ENCODE results near the gene ALKBH8.

DNA sequence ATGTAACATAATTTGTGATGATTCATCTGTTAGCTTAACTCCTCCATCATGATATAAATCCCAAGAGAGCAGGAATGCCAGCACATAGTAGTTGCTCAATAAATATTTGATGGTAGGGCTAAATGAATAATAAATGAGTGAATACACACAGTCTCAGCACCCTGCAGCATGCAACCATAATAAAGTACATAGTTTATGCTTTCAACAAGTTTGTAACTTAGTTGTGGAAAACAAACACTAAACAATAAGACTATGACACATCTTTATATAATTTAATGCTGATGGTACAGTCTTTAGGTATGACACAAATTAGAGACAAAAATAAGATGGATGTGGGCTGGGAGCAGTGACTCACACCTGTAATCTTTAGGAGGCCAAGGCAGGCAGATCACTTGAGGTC lies 3.8 kb downstream of the ALKBH8 start:
- no peak for TF ChIP-seq POLR2A (IDR thresholded peaks at IDR 0.05)
- TF ChIP-seq, protein P1, sequence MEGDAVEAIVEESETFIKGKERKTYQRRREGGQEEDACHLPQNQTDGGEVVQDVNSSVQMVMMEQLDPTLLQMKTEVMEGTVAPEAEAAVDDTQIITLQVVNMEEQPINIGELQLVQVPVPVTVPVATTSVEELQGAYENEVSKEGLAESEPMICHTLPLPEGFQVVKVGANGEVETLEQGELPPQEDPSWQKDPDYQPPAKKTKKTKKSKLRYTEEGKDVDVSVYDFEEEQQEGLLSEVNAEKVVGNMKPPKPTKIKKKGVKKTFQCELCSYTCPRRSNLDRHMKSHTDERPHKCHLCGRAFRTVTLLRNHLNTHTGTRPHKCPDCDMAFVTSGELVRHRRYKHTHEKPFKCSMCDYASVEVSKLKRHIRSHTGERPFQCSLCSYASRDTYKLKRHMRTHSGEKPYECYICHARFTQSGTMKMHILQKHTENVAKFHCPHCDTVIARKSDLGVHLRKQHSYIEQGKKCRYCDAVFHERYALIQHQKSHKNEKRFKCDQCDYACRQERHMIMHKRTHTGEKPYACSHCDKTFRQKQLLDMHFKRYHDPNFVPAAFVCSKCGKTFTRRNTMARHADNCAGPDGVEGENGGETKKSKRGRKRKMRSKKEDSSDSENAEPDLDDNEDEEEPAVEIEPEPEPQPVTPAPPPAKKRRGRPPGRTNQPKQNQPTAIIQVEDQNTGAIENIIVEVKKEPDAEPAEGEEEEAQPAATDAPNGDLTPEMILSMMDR (IDR thresholded peaks at IDR 0.05), result no peak
